Mucosa of stomach (tissue), 1 donor: Measurements from ENCODE around the gene OCA2.

ENCODE experiments used
- H3K27me3 ChIP-seq: one replicate; pipeline ENCODE4 v1.7.0; 2013; ENCODE audit warnings: mild to moderate bottlenecking, low read length; ENCODE audit not compliant: control insufficient read depth, insufficient read depth
- H3K36me3 ChIP-seq: one replicate; pipeline ENCODE4 v1.7.0; 2013; ENCODE audit warnings: low read length; ENCODE audit not compliant: control insufficient read depth, insufficient read depth
- H3K4me1 ChIP-seq: one replicate; pipeline ENCODE4 v1.7.0; 2013; ENCODE audit warnings: mild to moderate bottlenecking, low read length; ENCODE audit not compliant: control insufficient read depth, insufficient read depth
- H3K4me3 ChIP-seq: one replicate; pipeline ENCODE4 v1.7.0; 2013; ENCODE audit warnings: low read length
- H3K9ac ChIP-seq: one replicate; pipeline ENCODE4 v1.7.0; 2013; ENCODE audit warnings: mild to moderate bottlenecking, low read length, moderate library complexity
- H3K9me3 ChIP-seq: one replicate; pipeline ENCODE4 v1.7.0; 2013; ENCODE audit warnings: mild to moderate bottlenecking, low read length, moderate library complexity; ENCODE audit not compliant: control insufficient read depth
- donor health status: Pancreatic carcinoma.

Gene OCA2

DNA sequence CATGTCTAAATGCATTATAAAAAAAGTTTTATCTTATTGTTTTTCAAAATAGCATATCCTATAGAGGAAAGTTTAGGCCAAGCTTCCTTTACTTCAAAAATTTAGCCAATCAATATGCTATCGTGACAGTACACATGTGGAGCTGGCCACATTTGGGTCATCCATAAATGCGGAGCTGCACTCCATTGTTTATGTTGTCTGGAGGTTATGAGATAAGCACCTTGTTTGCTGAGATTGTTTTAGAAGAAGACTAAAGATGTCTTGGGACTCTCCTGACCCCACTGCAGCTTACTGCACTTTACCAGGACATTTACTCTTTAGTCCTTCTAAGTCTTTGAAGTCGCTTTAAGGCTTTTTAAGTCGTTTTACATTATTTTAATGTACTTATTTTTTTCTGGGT, 265.9 kb downstream of the OCA2 start:
- no peaks in the 10 kb centered on the region for H3K27me3 ChIP-seq
- H3K4me1 ChIP-seq: no peaks in the 10 kb centered on the region
- H3K36me3 ChIP-seq: no peaks in the 10 kb centered on the region
- no peaks in the 10 kb centered on the region for H3K9me3 ChIP-seq
- H3K4me3 ChIP-seq: no peak overlapping the region
- no peak overlapping the region for H3K9ac ChIP-seq

DNA sequence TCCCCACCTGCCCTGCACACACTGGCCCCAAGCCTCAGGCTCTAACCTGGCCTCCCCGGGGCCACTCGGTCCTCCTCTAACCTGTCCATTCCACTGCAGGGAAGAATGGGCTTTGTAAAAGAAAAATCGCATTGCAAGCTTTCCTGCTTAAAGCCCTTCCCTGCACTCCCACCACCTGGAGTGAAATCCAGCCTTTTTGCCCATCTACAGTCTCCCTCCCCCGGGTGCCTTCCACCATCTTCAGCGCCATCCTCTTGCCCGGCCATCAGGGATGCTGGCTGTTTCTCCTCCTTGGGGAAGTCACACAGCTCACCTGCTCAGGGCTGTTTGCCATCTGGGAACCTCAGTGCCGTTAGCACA, 266.9 kb downstream of the OCA2 start:
- Histone ChIP-seq H3K4me1 (no peaks in the 10 kb centered on the region), H3K36me3 (no peaks in the 10 kb centered on the region), H3K9me3 (no peaks in the 10 kb centered on the region), H3K4me3 (no peak overlapping the region), H3K27me3 (no peaks in the 10 kb centered on the region), H3K9ac (no peak overlapping the region)

DNA sequence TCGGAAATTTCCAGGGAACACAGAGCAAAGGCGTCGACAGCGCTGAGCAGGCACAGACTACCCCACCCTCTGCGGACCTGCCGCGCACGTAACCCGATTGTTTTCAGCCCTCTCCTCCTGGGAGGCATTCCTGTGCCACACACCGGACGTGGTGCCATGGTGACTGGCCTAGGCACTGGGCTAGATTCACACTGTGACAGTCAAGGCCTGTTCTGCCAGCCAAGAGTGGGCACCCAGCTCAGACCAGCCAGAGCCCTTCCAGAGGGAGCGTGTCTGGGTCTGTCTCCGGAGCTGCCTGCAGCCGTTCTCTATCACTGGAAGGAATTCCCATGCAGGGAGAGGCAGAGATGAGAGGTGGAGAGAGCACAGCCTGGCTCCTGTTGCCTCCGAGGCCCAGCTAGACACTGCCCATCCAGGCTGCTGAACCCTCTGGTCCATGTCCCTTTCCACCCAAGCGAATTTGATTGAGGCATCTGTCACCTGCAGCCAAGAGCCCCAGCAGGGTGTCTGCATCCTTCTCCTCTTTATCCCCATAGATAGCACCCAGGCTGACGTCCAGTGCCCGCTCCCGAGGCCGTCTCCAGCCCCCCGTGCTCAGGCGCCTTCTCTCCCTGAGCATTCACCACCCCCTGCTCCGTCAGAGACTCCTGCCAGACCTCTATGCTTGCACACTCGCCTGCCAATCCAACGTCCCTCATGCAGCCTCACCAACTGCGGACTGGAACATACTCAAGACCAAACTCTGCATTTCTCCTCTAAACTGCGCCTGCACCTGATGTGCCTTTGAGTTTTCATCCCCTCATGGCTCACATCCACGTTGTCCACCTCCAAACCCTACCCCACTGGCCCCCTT, 267.5 kb downstream of the OCA2 start:
- H3K4me1 ChIP-seq: no peaks in the 10 kb centered on the region
- no peaks in the 10 kb centered on the region for H3K36me3 ChIP-seq
- H3K4me3 ChIP-seq: no peak overlapping the region
- H3K27me3 ChIP-seq: no peaks in the 10 kb centered on the region
- no peak overlapping the region for H3K9ac ChIP-seq
- no peaks in the 10 kb centered on the region for H3K9me3 ChIP-seq

DNA sequence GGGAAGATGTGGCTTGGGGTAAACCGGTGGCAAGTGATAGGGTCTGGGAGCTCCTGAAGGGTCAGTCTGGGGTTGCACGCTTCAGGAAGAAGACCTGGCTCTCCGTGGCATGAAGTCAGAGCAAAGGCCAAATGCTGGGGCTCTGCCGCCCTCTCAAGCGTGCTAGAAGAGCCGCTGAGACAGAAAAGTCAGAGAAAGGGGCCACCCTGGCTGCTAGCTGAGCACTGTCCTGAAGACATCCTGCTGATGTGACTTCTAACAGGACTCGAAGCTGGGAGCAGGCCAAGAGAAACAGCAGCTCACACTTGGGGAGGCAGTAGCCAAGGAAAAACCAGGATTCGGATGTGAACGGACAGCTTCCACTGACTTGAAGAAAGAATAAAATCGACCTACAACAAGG, 270.4 kb downstream of the OCA2 start:
- H3K9ac ChIP-seq: no peak overlapping the region
- H3K27me3 ChIP-seq: no peaks in the 10 kb centered on the region
- no peak overlapping the region for H3K4me3 ChIP-seq
- no peaks in the 10 kb centered on the region for H3K36me3 ChIP-seq
- no peaks in the 10 kb centered on the region for H3K9me3 ChIP-seq
- no peaks in the 10 kb centered on the region for H3K4me1 ChIP-seq

DNA sequence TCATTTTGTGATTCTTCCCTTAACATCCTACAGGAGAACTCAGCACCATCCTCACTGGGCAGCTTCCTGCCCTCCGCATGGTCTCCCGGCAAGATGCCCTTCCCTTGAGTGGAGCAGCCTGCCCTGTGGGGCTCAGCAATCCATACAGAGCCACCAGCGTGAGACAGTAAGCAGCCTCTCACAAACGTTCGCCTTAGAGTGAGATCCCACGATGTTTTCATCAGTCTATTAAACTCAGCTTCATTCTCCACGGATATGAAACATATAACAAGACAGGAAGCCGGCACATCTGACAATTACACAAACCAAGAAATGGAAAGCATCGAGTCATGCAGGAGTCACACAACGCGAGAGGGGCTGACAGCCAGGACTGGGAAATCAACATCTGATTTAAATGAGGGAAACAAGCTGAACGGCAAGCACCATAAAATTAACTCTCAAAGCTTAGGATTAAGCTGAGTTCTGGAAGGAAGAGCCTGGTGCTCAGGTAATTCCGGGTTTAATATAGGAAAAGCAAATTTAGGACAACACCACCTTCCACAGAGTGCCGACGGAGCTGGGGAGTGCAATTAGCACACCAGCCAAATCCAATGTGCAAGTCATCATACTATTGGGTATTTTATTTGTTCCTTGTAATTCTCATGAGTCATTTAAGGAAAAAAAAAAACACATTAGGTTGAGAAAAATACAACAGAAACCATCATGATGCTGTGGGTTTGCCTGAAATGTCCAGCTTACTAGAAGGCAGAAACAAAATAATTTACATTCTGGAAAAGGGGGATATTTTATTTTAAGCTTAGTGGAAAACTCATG, 272.0 kb downstream of the OCA2 start:
- H3K9ac ChIP-seq: no peak overlapping the region
- H3K9me3 ChIP-seq: no peaks in the 10 kb centered on the region
- no peaks in the 10 kb centered on the region for H3K27me3 ChIP-seq
- no peaks in the 10 kb centered on the region for H3K4me1 ChIP-seq
- no peaks in the 10 kb centered on the region for H3K36me3 ChIP-seq
- H3K4me3 ChIP-seq: no peak overlapping the region

DNA sequence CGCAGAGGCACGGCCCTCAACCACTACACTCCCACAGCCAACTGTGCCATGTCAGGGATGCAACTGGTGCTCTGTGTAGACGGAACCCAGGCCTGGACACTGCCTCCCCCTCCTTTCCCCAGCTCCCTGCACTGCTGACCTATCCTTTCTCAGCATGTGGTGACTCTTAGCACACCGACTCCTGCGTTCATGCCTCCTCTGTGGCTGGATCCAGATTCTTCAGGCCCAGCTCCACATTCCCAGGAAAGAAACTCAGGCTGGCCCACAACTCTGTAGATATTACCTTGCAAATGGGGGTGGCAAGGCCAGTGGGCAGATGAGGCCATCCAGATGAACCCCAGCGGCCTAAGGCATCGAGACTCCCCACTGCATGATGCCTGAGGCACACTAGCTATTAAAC, 272.7 kb downstream of the OCA2 start:
- H3K36me3 ChIP-seq: no peaks in the 10 kb centered on the region
- no peaks in the 10 kb centered on the region for H3K27me3 ChIP-seq
- H3K4me3 ChIP-seq: no peak overlapping the region
- H3K9ac ChIP-seq: no peak overlapping the region
- no peaks in the 10 kb centered on the region for H3K9me3 ChIP-seq
- H3K4me1 ChIP-seq: no peaks in the 10 kb centered on the region

DNA sequence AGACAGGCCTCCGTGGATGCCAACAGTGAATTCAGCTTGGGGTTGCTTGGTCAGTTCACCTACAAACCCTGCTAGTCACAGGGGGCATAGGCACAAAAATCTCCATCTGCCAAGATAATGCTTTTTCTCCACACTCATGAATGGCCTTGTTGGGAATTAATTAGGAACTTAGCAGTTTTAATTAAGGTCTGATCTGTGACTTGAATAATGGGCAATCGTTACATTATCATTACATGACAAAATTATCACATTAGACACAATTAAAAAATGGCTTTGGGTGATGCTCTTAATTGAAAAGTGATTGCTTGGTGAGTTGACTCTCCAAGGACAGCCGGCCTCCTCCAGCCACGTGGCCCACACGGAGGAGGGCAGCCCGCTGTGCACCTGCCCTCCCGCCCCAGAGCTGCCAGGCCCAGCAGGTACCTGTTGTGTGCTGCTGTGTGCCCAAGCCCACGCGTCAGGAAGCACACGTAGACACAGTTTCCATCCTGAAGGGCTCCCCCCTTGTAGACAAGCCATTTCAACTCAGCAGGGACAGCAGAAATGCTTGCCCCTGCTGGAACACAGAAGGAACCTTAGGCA, 274.2 kb downstream of the OCA2 start:
- Histone ChIP-seq H3K27me3 (no peaks in the 10 kb centered on the region), H3K9me3 (no peaks in the 10 kb centered on the region), H3K36me3 (no peaks in the 10 kb centered on the region), H3K4me3 (no peak overlapping the region), H3K4me1 (no peaks in the 10 kb centered on the region), H3K9ac (no peak overlapping the region)

DNA sequence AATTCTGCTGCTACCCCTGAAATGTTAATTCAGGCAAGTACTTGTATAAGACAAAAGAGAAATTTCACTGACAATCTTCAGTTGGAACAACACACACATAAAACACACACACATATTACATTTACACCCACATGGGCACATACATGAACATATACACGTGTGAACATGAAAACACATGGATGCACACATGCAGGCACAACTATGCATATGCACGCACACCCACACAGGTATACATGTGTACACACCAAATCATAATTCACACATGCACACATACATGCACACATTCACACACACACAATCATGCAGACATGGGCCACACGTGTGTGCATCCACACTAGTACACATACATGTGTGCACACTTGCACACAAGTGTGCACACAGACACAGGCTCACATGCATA, 277.8 kb downstream of the OCA2 start:
- H3K27me3 ChIP-seq: no peaks in the 10 kb centered on the region
- H3K9ac ChIP-seq: no peak overlapping the region
- H3K9me3 ChIP-seq: no peaks in the 10 kb centered on the region
- H3K4me1 ChIP-seq: no peaks in the 10 kb centered on the region
- H3K4me3 ChIP-seq: no peak overlapping the region
- no peaks in the 10 kb centered on the region for H3K36me3 ChIP-seq

DNA sequence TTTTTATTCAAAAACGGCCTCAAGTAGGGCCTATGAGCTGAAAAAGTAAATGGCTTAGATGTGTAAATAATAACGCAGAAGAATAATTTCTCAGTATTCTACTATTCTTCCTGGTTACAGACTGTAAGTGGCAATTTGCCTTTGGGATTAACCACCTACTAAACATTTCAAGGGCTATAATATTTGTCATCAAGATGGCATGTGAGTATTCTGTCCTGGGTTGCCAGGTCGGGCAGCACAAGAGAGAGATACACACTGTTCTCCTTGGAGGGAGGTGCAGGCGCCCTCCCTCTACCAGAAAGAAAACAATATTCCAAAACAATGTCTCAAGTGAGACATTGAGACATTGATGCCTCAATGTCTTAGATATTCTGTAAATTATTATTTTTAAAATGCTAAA, 278.4 kb downstream of the OCA2 start:
- H3K27me3 ChIP-seq: no peaks in the 10 kb centered on the region
- no peaks in the 10 kb centered on the region for H3K36me3 ChIP-seq
- no peak overlapping the region for H3K9ac ChIP-seq
- H3K4me1 ChIP-seq: no peaks in the 10 kb centered on the region
- no peaks in the 10 kb centered on the region for H3K9me3 ChIP-seq
- H3K4me3 ChIP-seq: no peak overlapping the region

DNA sequence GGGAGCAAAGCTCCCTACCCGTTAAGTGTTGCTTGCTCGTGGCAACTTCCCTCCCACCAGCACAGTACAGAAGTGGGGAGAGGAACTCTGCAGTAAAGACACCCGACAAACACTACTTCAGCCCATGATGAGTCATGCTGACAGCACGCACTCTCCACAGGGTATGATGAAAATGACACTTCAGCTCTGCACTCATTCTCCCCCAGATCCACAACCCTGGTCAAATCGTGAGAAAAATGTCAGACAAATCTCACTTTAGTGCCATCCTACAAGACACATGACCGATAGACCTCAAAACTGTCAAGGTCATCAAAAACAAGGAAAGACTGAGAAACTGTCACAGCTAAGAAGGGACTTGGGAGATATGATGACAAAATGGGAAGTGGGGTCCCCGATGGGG, 278.9 kb downstream of the OCA2 start:
- H3K9ac ChIP-seq: no peak overlapping the region
- no peaks in the 10 kb centered on the region for H3K9me3 ChIP-seq

DNA sequence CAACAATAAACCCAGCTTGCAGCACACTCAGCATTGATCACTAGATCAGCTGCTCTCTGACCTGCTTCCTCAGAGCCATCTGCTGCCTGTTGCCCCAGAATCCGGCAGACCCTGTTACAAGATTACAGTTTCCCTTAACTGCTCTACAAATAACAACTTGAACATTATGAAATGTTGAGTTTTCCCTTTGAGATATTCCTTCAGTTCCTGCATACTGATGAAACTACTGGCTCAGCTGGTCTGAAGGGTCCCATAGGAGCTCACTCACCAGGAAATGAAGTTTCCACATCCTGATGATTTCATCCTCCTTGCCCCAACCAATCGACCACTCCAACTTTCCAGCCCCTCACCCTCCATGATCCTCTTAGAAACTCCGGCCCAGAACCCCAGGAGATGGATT, 281.9 kb downstream of the OCA2 start:
- H3K36me3 ChIP-seq: no peaks in the 10 kb centered on the region
- no peaks in the 10 kb centered on the region for H3K4me1 ChIP-seq
- H3K9ac ChIP-seq: no peak overlapping the region
- no peak overlapping the region for H3K4me3 ChIP-seq
- no peaks in the 10 kb centered on the region for H3K9me3 ChIP-seq
- H3K27me3 ChIP-seq: no peaks in the 10 kb centered on the region

More for the DNA sequence above, 278.9 kb downstream of the OCA2 start:
- H3K36me3 ChIP-seq: no peaks in the 10 kb centered on the region
- no peaks in the 10 kb centered on the region for H3K4me1 ChIP-seq
- H3K27me3 ChIP-seq: no peaks in the 10 kb centered on the region
- H3K4me3 ChIP-seq: no peak overlapping the region

DNA sequence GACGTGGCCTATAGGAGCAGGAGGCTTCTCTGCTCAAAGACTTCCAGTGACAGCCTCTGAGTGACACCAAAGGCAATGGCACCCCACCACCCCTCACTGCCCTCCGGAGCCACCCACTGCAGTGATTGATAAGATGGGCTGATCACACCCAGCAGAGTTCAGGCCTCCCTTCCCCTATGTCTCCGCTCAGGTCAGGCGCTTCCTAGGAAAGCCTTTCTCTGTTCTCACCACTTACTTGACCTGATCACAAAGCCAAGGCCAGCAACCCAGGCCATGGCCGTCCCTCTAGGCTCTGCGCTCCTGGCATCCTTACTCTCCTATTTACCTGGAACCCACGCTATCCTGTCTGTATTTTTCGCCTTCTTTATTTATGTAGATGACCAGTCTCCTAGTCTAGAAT, 282.3 kb downstream of the OCA2 start:
- no peak overlapping the region for H3K9ac ChIP-seq
- no peaks in the 10 kb centered on the region for H3K27me3 ChIP-seq
- no peaks in the 10 kb centered on the region for H3K9me3 ChIP-seq
- H3K4me3 ChIP-seq: no peak overlapping the region
- H3K4me1 ChIP-seq: no peaks in the 10 kb centered on the region
- H3K36me3 ChIP-seq: no peaks in the 10 kb centered on the region
